GM19238 (cell line): ENCODE results near the gene GAREM1.
"Not testable (repeated sequence)": the region's sequence is repeated elsewhere in the genome, so short reads cannot be mapped to it uniquely, and the experiment has no call there.

Experiments
- DNase-seq: peaks from one replicate; pipeline ENCODE4 v3.0.0; 2011; ENCODE audit warnings: low spot score; ENCODE audit not compliant: insufficient read length

Gene GAREM1

DNA sequence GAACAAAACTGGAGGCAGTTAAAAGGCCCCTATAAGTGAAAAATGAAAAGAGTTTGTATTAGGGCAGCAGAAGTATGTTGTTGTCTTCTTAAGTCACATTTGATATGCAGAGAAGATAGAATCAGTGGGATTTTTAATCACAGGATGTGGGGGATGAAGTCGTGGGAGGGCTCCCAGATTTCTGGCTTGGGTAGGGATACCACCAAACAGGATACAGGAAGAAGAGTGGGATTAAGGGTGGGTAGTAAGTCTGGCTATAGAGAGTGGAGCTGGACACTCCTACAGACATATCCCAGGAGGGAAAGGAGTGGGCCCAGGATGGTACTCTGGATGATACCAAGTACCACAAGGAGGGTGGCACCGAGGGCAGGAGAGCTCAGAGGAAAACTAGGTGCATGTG is 99.3 kb downstream of the GAREM1 start:
- DNase-seq = no peak

DNA sequence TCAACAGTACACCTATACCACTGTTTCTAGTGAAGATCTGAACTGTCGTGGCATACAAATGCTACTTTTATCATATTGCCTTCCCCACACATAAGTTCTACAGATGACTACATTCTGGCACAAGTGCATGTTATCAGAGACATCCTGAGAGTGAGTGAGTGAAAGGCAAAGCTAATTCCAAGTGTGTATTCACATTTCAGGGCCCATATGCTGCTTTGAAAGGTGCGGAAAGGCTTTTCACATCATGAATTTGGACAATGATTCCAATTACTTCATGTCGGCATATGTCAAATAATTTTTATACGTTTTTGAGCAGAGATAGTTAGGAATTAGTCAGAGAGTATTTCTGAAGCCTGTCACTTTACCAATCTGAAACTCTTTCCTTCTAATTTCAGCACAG is 101.7 kb downstream of the GAREM1 start:
- DNase-seq = no peak

- DNase-seq = no peak
These were observed 102.5 kb downstream of the GAREM1 start for GRCh38 chr18:32368170-32368569.

DNA sequence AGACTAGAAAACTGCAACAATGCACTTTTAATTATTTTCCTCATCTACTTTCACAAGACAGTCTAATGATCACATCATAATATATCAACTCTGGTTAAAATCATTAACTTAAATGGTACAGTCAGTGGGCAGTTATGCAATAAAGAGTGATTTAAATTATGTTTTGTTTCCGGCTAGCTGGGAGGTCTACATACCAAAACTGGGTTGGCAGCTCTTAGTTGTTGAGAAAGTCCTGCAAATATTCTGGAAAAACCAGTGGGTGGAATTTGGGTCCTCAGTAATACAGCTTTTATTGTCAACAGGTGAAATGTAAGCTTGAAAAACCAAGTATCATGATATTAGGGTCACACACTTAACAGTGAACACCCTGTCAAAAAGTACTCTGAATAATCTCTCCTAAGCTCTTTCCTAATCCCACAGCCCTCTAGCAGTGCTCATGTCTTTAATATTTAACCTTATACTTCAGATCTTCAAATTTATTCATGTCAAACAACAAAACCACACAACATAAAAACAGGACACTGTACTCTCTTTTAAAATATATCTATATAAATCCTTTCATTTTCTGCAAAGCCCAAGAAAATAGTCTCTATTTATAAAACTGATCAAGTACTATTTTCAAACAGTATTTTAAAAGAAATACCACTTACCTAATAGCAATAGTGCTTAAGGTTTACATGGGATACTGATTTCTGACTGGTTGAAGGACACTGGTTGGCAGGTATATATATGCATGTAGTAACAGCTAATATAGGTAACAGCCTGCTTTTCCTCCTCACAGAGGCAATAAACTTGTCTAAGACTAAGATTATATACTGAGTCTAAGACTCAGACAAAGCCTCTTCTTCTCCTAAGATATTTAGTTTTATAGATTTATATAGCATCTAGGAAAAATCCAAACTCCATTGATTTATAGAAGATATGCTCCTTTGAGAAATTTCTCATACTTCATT is 103.8 kb downstream of the GAREM1 start:
- DNase-seq = no peak

GRCh38 chr18:32362484-32362883 is 108.2 kb downstream of the GAREM1 start:
- no peak for DNase-seq

- no peak for DNase-seq
These were observed 109.9 kb downstream of the GAREM1 start for GRCh38 chr18:32360682-32361345.

- DNase-seq = no peak
These were observed 112.2 kb downstream of the GAREM1 start for GRCh38 chr18:32358529-32358928.

DNA sequence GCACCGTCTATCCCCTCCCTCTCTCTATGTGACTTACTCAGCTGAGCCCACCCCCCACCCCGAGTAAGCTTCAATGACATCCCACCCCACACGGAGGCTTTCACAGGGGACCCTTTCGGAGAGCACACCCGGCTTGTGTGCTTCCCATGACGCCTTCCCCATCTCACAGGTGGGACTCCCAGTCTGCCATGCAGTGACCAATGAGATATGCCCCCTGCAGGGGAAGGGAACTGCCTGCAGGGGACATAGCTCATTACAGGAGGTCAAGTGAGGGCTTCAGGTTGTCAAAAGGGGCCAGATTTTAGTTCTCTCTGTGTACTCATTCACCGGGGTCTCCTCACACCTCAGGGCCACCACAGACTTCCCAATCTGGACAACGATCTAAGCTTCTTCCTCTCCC is 112.6 kb downstream of the GAREM1 start:
- no peak for DNase-seq

DNA sequence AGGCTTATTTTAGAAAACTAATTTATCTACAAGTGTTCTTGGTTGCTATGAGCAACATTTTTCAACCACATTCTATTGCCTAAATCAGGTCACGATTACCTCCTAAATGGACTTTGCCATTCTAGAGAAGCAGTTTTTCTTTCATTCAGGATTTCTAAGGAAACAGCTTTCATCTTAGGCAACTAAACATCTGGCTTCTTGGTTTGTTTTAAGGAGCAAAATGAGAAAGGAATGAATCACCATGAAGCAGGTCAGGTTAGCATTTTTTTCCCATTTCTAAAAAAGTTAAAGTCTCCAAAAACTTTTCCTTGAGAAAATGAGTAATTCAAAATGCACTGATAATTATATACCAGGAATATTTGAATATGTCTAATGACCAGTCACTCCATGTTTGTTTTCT is 114.8 kb downstream of the GAREM1 start:
- DNase-seq = no peak

GRCh38 chr18:32354518-32354917 is 116.2 kb downstream of the GAREM1 start:
- DNase-seq = no peak

GRCh38 chr18:32353257-32353656 is 117.4 kb downstream of the GAREM1 start:
- no peak for DNase-seq

GRCh38 chr18:32351032-32351431 is 119.7 kb downstream of the GAREM1 start:
- no peak for DNase-seq

DNA sequence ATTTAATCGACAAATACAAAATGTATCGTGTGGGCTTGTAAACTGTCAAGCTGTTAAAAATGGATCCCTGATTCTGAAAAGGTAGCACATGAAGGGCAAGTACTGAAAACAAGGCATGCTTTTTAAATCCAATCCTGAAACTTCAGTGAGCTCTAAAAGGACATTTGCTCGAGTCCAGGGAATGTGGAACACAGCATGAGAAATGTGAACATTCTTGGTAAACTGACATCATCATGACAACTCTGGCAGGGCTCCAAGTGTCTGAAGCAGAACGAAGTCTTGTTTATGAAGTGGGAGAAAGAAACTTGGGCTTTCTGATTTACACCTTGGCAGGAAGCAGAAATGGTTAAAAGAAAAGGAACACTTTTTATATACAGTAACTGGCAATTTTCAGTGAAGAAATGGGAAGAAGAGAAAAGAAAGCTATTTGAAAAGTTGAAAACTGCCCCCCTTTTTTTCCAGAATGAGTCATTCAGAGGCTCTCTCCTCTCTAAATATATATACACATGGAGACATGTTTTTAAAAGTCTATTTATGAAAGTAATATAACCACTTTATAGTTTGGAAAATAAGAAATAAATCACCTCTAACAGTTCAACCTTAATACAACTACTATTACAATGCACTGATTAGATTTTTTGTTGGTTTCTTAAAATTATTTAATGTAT is 120.8 kb downstream of the GAREM1 start:
- DNase-seq = no peak

DNA sequence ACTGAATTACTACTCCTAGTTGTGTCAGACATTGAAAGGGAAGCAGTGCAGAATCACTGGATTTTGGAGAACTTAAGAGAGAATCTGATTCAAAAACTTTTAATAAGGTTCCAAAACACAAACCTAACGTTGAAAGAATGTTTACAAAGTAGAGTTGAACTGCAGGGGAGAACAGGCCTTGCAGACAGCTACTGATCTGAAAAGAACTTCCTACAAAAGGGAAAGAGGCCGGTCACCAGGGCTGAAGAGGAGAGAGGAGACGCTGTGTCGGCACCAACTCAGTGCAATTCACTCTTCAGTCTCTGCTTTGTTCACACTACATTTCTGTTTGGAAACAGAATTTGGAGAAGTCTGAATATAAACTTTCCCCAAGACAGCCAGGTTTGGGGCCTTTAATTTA is 124.0 kb downstream of the GAREM1 start:
- no peak for DNase-seq

- no peak for DNase-seq
These were observed 127.0 kb downstream of the GAREM1 start for GRCh38 chr18:32343634-32344033.

DNA sequence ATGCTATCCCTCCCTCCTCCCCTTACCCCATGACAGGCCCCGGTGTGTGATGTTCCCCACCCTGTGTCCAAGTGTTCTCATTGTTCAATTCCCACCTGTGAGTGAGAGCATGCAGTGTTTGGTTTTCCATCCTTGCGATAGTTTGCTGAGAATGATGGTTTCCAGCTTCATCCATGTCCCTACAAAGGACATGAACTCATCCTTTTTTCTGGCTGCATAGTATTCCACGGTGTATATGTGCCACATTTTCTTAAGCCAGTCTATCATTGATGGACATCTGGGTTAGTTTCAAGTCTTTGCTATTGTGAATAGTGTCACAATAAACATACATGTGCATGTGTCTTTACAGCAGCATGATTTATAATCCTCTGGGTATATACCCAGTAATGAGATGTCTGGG is 129.6 kb downstream of the GAREM1 start:
- not testable (repeated sequence) for DNase-seq

DNA sequence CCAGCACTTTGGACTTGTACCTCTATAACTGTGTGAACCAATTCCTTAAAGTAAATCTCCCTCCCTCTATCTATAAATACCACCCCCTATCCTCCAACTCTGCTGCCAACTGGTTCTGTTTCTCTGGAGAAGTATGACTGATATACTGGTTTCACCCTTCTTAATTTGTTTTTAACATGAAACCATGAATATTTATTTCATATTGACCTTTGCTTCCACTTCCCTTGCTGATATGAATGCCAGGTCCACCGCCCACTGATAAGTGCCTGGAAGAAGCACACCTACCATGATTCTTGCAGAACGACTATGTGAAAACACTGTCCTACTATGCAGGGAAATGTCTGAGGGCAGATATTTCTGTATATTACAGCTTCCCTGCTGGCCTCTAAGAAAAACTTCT is 131.6 kb downstream of the GAREM1 start:
- DNase-seq = no peak

GRCh38 chr18:32337821-32338220 is 132.9 kb downstream of the GAREM1 start:
- no peak for DNase-seq

- no peak for DNase-seq
These were observed 133.3 kb downstream of the GAREM1 start for GRCh38 chr18:32337347-32337746.

GRCh38 chr18:32335228-32335627 is 135.5 kb downstream of the GAREM1 start:
- DNase-seq = no peak

DNA sequence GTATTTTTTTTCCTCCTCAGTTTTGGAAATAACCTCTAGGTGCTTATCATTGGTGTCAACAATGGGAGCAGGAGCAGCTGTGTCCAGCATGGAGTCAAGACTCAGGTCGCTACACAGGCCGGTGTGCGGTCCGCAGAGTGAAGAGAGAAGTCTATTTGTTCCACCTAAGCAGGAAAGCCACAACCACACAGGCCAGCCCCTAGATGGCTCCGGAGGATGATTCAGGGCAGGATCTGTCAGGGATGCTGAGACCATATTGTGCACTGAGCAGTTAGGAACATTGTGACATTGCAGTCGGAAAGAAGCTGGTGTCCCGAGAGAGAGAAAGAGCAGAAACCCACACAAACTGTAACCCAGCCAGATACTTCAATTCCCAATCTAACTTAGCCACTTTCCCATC is 136.9 kb downstream of the GAREM1 start:
- no peak for DNase-seq

DNA sequence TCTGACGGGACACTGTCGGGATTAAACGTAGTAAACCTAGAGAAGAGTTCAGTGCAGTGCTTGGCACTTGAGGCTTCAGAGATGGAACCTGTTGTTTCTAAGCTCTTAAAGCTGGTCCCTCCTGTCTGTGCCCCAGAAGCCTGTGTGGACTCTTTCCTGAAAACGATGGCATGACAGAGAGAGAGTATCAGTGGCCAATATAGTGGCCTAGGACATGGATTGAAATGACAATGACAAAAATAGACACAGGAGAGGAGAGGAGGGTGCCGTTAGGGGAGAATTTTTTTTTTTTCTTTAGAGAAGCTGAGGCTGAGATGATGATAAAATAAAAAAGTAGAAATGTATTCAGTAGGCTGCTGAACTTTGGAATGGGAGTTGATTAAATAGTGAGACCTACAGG is 138.0 kb downstream of the GAREM1 start:
- no peak for DNase-seq
